ENCODE data around the gene NOX3.

The NOX3 gene

GRCh38 chr6:155449450-155450239 lies 6.0 kb downstream of the NOX3 start:
- H3K9me2 ChIP-seq (replicated peaks; ENCODE audit: insufficient read depth, low read length): no peaks in the 10 kb centered on the region
- H3F3A ChIP-seq (ENCODE audit: insufficient read depth, low read length): no peaks in the 10 kb centered on the region
- no peak for DNase-seq
- no peaks in the 10 kb centered on the region for H3K79me2 ChIP-seq (ENCODE audit: low read length)
- H3K4me3 ChIP-seq (ENCODE audit: low read length): no peak overlapping the region
- TF ChIP-seq CTCF (IDR thresholded peaks at IDR 0.05; ENCODE audit: low read length) (no peak), EZH2phosphoT487 (IDR thresholded peaks at IDR 0.05; ENCODE audit: low read length) (no peak), EZH2 (optimal IDR thresholded peaks at IDR 0.05; ENCODE audit: low read depth, low read length) (no peak)
- H4K20me1 ChIP-seq (ENCODE audit: insufficient read depth, low read length): no peaks in the 10 kb centered on the region
- no peak overlapping the region for H3K9ac ChIP-seq (ENCODE audit: low read length)
- H3K27me3 ChIP-seq (replicated peaks; ENCODE audit: insufficient read depth, low read length): no peaks in the 10 kb centered on the region
- H3K36me3 ChIP-seq (replicated peaks; ENCODE audit: insufficient read depth, low read length): no peaks in the 10 kb centered on the region
- H2AFZ ChIP-seq (ENCODE audit: low read length): no peak overlapping the region
- H3K4me1 ChIP-seq (ENCODE audit: low read length): no peaks in the 10 kb centered on the region
- H3K27ac ChIP-seq (ENCODE audit: low read length): no peak overlapping the region
- H3K4me2 ChIP-seq (ENCODE audit: low read depth, low read length): no peak overlapping the region
- no peaks in the 10 kb centered on the region for H3K9me3 ChIP-seq (replicated peaks; ENCODE audit: insufficient read depth, low read length)

- Histone ChIP-seq H3K4me3 (ENCODE audit: low read length) (no peak overlapping the region), H3K27ac (ENCODE audit: low read length) (no peak overlapping the region), H3K36me3 (replicated peaks; ENCODE audit: insufficient read depth, low read length) (no peaks in the 10 kb centered on the region), H3K27me3 (replicated peaks; ENCODE audit: insufficient read depth, low read length) (no peaks in the 10 kb centered on the region), H3K9ac (ENCODE audit: low read length) (no peak overlapping the region), H2AFZ (ENCODE audit: low read length) (no peak overlapping the region), H4K20me1 (ENCODE audit: insufficient read depth, low read length) (no peaks in the 10 kb centered on the region), H3K79me2 (ENCODE audit: low read length) (no peaks in the 10 kb centered on the region), H3K9me3 (replicated peaks; ENCODE audit: insufficient read depth, low read length) (no peaks in the 10 kb centered on the region), H3K9me2 (replicated peaks; ENCODE audit: insufficient read depth, low read length) (no peaks in the 10 kb centered on the region), H3F3A (ENCODE audit: insufficient read depth, low read length) (no peaks in the 10 kb centered on the region), H3K4me2 (ENCODE audit: low read depth, low read length) (no peak overlapping the region), H3K4me1 (ENCODE audit: low read length) (no peaks in the 10 kb centered on the region)
- no peak for DNase-seq
- TF ChIP-seq EZH2 (optimal IDR thresholded peaks at IDR 0.05; ENCODE audit: low read depth, low read length) (no peak), CTCF (IDR thresholded peaks at IDR 0.05; ENCODE audit: low read length) (no peak), EZH2phosphoT487 (IDR thresholded peaks at IDR 0.05; ENCODE audit: low read length) (no peak)
Measured at GRCh38 chr6:155448668-155449449, 6.8 kb downstream of the NOX3 start.

- Histone ChIP-seq H3K9me2 (replicated peaks; ENCODE audit: insufficient read depth, low read length) (no peaks in the 10 kb centered on the region), H2AFZ (ENCODE audit: low read length) (no peak overlapping the region)
- TF ChIP-seq CTCF (IDR thresholded peaks at IDR 0.05; ENCODE audit: low read length): no peak
Measured at GRCh38 chr6:155447949-155448348, 7.7 kb downstream of the NOX3 start.

More at GRCh38 chr6:155447949-155448348, 7.7 kb downstream of the NOX3 start:
- H3K9ac ChIP-seq (ENCODE audit: low read length): no peak overlapping the region
- no peak overlapping the region for H3K4me2 ChIP-seq (ENCODE audit: low read depth, low read length)
- no peaks in the 10 kb centered on the region for H3F3A ChIP-seq (ENCODE audit: insufficient read depth, low read length)
- DNase-seq: no peak
- H3K36me3 ChIP-seq (replicated peaks; ENCODE audit: insufficient read depth, low read length): no peaks in the 10 kb centered on the region
- H3K79me2 ChIP-seq (ENCODE audit: low read length): no peaks in the 10 kb centered on the region
- H3K9me3 ChIP-seq (replicated peaks; ENCODE audit: insufficient read depth, low read length): no peaks in the 10 kb centered on the region
- H4K20me1 ChIP-seq (ENCODE audit: insufficient read depth, low read length): no peaks in the 10 kb centered on the region
- H3K27me3 ChIP-seq (replicated peaks; ENCODE audit: insufficient read depth, low read length): no peaks in the 10 kb centered on the region
- no peak overlapping the region for H3K27ac ChIP-seq (ENCODE audit: low read length)
- H3K4me3 ChIP-seq (ENCODE audit: low read length): no peak overlapping the region
- H3K4me1 ChIP-seq (ENCODE audit: low read length): no peaks in the 10 kb centered on the region

Measured in MM.1S (cell line).